IPS-11a (cell line): ENCODE data around the gene PLEKHH3.
"Not testable (repeated sequence)": the region's sequence is repeated elsewhere in the genome, so short reads cannot be mapped to it uniquely, and the experiment has no call there.

ENCODE experiments used
- H3K4me3 ChIP-seq: one replicate; pipeline ENCODE4 v1.5.1; 2013; ENCODE audit warnings: low read depth, low read length, control low read depth

Gene PLEKHH3

DNA sequence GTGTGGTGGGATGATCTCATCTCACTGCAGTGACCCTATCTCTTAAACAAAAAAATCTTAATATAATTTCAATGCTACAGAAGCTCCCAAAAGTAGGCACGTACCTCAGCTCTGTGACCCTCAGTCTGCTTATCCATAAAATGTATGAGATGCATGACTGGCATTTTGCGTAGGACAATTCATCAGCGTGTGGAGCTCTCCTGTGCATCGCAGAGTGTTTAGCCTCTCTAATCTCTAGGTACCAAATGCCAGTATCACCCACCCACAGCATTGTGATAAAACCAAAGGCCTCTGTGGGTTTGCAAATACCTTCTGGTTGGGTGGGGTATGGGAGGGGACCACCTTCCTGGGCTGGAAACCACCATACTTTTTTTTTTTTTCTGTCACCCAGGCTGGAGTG, 36.7 kb downstream of the PLEKHH3 start:
- H3K4me3 ChIP-seq: no peak overlapping the region

DNA sequence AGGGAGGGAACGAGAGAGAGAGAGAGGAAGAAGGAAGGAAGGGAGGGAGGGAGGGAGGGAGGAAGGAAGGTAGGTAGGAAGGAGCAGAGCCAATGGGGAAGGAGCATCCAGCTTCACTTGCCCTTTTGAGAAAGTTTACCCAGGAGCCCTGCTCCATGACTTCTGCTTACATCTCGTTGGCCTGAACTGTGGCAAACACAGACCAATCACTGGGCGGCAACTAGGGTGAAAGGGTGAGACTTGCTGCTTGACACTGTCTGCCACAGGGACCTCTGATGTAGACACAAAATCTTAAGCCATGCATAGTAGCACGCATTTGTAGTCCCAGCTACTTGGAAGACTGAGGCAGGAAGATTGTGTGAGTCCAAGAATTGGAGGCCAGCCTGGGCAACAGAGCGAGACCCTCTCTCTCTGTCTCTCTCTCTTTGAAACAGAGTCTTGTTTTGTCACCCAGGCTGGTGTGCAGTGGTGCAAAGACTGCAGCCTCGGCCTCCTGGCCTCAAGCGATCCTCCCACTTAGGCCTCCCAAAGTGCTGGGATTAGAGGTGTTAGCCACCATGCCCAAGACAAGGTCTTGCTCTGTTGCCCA, 37.2 kb downstream of the PLEKHH3 start:
- H3K4me3 ChIP-seq: no peak overlapping the region

DNA sequence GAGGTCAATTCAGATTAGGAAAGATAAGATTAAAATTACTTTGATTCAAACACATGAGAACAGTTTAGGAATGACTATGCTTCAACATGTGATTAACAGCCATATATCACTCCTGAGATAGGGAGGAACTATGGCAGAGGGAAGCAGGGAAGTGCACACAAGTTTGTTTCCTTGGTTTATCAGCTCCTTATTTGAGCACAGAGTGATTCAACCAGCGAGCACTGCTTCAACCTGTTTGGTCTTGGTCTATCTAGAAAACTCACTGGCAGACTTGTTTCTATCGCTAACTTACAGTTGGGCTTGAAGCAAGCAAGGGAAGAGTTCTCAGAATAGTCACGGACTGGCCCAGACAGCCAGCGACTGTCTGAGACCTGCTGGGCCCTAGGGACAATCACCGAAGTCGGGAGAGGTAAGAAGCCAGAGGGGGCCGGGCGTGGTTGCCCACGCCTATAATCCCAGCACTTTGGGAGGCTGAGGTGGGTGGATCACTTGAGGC, 43.8 kb downstream of the PLEKHH3 start:
- no peak overlapping the region for H3K4me3 ChIP-seq

DNA sequence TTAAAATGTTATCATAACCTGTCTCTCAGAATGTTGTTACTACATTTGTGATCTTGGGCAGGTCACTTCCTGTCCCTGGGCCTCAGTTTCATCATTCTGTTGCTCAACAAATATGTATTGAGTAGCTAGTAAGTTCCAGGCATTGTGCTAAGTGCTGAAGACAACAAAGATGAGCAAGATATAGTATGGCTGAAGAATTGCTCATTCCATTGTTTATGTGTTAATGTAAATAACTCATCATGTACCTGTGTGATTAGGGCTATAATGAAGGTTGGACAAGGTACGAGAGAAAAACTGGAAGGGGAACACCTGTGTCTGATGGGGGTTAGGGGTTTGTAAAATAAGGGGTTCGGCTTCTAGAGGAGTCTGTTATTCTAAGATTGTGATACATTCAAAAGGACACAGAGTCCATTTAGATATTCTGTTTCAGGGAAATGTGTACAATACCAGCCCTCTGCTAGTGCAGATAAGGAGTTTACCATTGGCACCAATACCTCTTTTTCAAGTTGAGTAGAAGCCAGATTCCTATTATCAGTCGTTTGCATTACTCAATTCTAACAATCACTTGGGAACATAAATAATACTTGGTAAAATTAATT, 47.3 kb downstream of the PLEKHH3 start:
- H3K4me3 ChIP-seq: no peak overlapping the region

DNA sequence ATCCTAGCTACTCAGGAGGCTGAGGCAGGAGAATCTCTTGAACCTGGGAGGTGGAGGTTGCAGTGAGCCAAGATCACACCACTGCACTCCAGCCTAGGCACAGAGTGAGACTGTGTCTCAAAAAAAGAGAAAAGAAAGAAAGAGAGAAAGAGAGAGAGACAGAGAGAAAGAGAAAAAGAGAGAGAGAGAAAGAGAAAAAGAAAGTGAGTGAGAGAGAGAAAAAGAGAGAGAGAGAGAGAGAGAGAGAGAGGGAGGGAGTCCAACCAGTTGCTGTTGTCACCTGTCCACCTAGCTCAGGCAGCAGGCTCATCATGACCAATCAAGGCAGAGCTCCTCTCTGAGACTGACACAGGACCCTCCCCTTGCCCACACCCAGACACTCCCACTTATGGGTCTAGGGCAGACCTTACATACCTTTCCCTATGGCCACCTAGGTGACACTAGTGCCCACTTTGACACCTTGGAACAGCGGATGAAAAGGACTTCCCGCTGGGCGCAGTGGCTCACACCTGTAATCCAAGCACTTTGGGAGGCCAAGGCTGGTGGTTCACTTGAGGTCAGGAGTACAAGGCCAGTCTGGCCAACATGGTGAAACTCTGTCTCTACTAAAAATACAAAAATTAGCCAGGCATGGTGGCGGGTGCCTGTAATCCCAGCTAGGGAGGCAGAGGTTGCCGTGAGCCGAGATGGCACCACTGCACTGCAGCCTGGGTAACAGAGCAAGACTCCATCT, 49.6 kb downstream of the PLEKHH3 start:
- H3K4me3 ChIP-seq: not testable (repeated sequence)

DNA sequence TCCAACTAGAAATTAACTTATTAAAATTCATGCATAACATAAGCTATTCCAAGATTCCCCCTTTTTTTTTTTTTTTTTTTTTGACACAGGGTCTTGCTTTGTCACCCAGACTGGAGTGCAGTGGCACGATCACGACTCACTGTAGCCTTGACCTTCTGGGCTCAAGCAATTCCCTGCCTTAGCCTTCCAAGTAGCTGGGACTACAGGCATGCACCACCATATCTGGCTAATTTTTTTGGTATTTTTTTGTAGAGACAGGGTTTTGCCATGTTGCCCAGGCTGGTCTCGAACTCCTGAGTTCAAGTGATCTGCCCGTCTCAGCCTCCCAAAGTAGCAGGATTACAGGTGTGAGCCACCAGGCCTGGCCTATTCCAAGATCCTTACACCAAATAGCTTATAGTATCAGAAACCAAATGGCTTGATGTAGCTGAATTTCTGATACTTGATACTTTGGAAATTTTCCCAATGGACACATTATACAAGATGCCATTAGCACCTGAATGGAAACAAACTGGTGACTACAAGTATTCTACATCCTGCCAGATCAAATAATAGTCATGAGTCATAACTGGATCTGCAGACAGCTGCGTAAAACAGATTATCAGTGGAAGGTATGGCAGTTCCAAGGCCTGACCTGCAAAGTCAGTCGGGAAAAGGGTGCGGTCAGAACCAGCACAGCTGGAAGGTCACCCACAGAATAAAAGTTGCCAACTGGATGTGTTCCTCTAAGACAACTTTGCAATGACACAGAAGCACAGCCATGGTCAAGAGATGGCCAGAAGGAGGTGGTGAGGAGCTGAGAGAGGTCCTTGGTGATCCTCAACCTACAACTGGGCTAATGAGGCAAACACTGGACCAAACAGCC, 52.8 kb downstream of the PLEKHH3 start:
- no peak overlapping the region for H3K4me3 ChIP-seq

DNA sequence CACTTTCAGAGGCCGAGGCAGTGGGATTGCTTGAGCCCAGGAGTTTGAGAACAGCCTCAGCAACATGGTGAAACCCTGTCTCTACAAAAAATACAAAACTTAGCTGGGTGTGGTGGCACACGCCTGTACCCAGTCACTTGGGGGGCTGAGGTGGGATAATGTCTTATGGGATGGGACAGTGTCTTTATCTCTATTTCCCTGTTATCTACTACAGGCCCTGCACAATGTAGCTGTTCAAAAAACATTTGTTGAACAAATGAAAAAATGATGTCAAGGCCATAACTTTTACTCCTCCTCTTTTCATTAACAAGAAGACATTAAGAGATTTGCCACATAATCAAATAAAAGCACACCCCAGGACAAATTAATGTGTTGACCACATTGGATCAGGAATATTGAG, 53.5 kb downstream of the PLEKHH3 start:
- no peak overlapping the region for H3K4me3 ChIP-seq

DNA sequence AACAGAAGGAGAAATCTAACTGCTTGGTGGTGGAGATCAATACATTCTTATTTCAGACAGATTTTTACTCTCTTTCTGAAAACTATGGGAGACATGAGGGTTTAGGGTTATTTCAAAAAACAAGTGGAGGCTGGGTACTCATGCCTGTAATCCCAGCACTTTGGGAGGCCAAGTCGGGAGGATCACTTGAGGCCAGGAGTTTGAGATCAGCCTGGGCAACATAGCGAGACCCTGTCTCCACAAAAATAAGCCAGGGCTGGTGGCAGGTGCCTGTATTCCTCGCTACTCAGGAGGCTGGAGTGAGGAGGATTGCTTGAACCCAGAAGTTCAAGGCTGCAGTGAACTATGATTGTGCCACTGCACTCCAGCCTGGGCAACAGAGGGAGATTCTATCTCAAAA, 54.8 kb downstream of the PLEKHH3 start:
- not testable (repeated sequence) for H3K4me3 ChIP-seq

DNA sequence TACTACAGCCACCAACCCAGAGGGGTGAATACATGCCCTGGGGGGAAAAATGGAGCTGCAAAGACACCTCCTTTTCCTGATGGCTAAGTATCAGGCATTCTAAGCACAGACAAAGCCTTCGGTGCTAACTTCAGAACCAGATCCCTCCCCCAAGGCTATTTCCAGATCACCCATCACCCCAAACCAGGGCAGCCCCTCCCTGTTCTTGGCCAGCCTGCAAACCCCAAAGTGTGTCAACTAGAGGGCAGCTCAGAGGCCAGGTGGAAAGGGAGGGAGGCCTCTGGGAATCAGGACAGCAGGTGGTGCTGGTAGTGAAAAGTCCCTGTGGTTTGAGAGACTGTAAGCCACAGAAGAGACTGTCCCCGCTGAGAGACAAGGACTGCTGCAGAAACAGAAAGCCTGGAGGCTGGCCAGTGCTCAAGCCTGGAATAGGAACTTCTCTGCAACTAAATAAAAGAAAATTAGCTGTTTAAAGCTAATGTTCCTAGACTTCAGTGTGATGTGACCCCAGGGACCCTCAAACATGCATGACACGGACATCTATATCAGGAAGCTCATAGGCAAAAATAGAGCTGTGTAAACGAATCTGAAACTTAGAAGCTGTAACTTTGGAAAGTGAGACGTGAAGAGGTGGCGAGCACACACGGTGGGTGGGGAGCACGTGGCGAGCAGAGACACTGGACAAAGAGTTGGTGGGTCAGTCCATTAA, 58.2 kb downstream of the PLEKHH3 start:
- H3K4me3 ChIP-seq: no peak overlapping the region

DNA sequence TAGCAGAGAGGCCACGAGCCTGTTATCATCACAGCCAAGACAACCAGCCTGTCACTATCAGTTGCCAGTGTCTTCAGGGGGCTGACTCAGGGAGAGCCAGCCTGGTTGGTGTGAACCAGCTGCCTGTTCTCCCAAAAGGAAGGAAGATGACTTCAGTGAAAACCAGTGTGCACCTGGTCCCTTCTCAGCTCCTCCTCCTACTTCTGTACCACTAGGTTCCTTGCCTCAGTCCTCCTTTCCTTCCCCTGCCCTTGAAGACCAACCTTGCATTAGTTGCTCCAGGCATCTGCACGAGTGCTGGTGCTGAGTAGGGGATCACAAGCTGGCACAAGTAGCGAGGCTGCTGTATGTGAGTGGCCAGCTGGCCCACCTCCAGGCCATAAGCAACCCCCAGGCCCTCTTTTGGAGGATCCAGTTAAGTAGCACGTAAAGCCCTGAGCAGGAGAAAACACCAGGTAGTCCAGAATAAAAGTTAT, 58.8 kb downstream of the PLEKHH3 start:
- no peak overlapping the region for H3K4me3 ChIP-seq
